ENCODE data around the gene SLC30A4. TPM values are rescaled to one million over a fixed set of nuclear protein-coding genes. Genes with fewer than 3 reads are reported as not detected.
"Not testable (repeated sequence)": the region's sequence is repeated elsewhere in the genome, so short reads cannot be mapped to it uniquely, and the experiment has no call there.

The SLC30A4 gene
- total and polyA plus RNA-seq, 8 donors, result 5.1 to 7.6 (median 6.9) TPM

GRCh38 chr15:45529613-45530012, 7.1 kb upstream of the SLC30A4 start:
- no peak overlapping the region for H3K4me3 ChIP-seq
- ATAC-seq, result no peak
- no peak for TF ChIP-seq CTCF (IDR thresholded peaks at IDR 0.05)
- H3K36me3 ChIP-seq, result no peaks in the 10 kb centered on the region
- no peaks in the 10 kb centered on the region for H3K9me3 ChIP-seq
- no peaks in the 10 kb centered on the region for H3K4me1 ChIP-seq
- H3K27me3 ChIP-seq, result peaks cover 0 to 6% of the 10 kb centered on the region in 2 donors
- no peak overlapping the region for H3K27ac ChIP-seq
- intact Hi-C loops (cut with DNase I), result no loop called here
- no peak for DNase-seq

- ATAC-seq (no peak), DNase-seq (no peak)
- no peak overlapping the region for H3K27ac ChIP-seq
- H3K36me3 ChIP-seq, result no peaks in the 10 kb centered on the region
- H3K4me1 ChIP-seq, result peaks cover 0 to 11% of the 10 kb centered on the region in 2 donors
- no peak overlapping the region for H3K4me3 ChIP-seq
- peaks cover 0 to 31% of the 10 kb centered on the region in 2 donors for H3K27me3 ChIP-seq
- TF ChIP-seq CTCF (IDR thresholded peaks at IDR 0.05), result no peak
- H3K9me3 ChIP-seq, result no peaks in the 10 kb centered on the region
- intact Hi-C loops (cut with DNase I), result no loop called here
Observed at GRCh38 chr15:45527086-45527485, 4.5 kb upstream of the SLC30A4 start.

GRCh38 chr15:45523166-45523460, 558 bp upstream of the SLC30A4 start:
- intact Hi-C loops (cut with DNase I), result no loop called here
- Histone ChIP-seq H3K27ac (peak overlapping the region; percentile 69 to 74), H3K4me3 (peak overlapping the region; percentile 69 to 76), H3K9me3 (no peaks in the 10 kb centered on the region), H3K27me3 (peaks cover 0 to 44% of the 10 kb centered on the region in 2 donors), H3K4me1 (peaks cover 6 to 34% of the 10 kb centered on the region in 2 donors), H3K36me3 (no peaks in the 10 kb centered on the region)
- TF ChIP-seq CTCF (IDR thresholded peaks at IDR 0.05), result no peak
- DNase-seq (no peak), ATAC-seq (no peak)

- no peak for TF ChIP-seq CTCF (IDR thresholded peaks at IDR 0.05)
- H3K4me1 ChIP-seq, result peaks cover 6 to 34% of the 10 kb centered on the region in 2 donors
- peak; percentile 53 for ATAC-seq
- H3K27me3 ChIP-seq, result peaks cover 0 to 44% of the 10 kb centered on the region in 2 donors
- intact Hi-C loops (cut with DNase I), result no loop called here
- H3K9me3 ChIP-seq, result no peaks in the 10 kb centered on the region
- H3K36me3 ChIP-seq, result no peaks in the 10 kb centered on the region
- DNase-seq, result peak in 1 of 4 donors; percentile 17
- H3K4me3 ChIP-seq, result peak overlapping the region; percentile 69 to 76
- peak overlapping the region; percentile 69 to 74 for H3K27ac ChIP-seq
Observed at GRCh38 chr15:45521596-45522327, 793 bp downstream of the SLC30A4 start.

- no peak overlapping the region for H3K4me3 ChIP-seq
- DNase-seq (no peak), ATAC-seq (no peak)
Observed at GRCh38 chr15:45510758-45511280, 11.7 kb downstream of the SLC30A4 start.

GRCh38 chr15:45507143-45507542, 15.4 kb downstream of the SLC30A4 start:
- intact Hi-C loops (cut with DNase I); H3K9me3 ChIP-seq; ATAC-seq; H3K27me3 ChIP-seq; H3K4me3 ChIP-seq; H3K4me1 ChIP-seq; DNase-seq; H3K36me3 ChIP-seq; H3K27ac ChIP-seq: not testable (repeated sequence)

More at GRCh38 chr15:45510758-45511280, 11.7 kb downstream of the SLC30A4 start:
- intact Hi-C loops (cut with DNase I), result no loop called here
- no peak overlapping the region for H3K27ac ChIP-seq
- no peaks in the 10 kb centered on the region for H3K4me1 ChIP-seq
- peaks cover 0 to 5% of the 10 kb centered on the region in 2 donors for H3K36me3 ChIP-seq
- no peak for TF ChIP-seq CTCF (IDR thresholded peaks at IDR 0.05)
- H3K9me3 ChIP-seq, result no peaks in the 10 kb centered on the region
- no peaks in the 10 kb centered on the region for H3K27me3 ChIP-seq

Data from left lung (tissue), 10 donors.